Effector memory CD4-positive, alpha-beta T cell (primary cell): ENCODE results near the gene SMC5.
"Not testable (repeated sequence)": the region's sequence is repeated elsewhere in the genome, so short reads cannot be mapped to it uniquely, and the experiment has no call there.

ENCODE experiments used
- DNase-seq, 3 donors: peaks; one replicate each; pipeline ENCODE4 v3.0.0-alpha.2; 2020
- H3K27ac ChIP-seq: 2 replicates; pipeline ENCODE4 v1.7.0; 2013; ENCODE audit warnings: mild to moderate bottlenecking, low read length, moderate library complexity; ENCODE audit not compliant: insufficient read depth, poor library complexity, severe bottlenecking
- H3K27me3 ChIP-seq: replicated peaks from 2 replicates; pipeline ENCODE4 v1.7.0; 2013; ENCODE audit warnings: mild to moderate bottlenecking, low read length; ENCODE audit not compliant: insufficient read depth, control insufficient read depth, poor library complexity, severe bottlenecking
- H3K36me3 ChIP-seq: 2 replicates; pipeline ENCODE4 v1.7.0; 2013; ENCODE audit warnings: mild to moderate bottlenecking, low read length, moderate library complexity; ENCODE audit not compliant: control insufficient read depth, insufficient read depth
- H3K4me1 ChIP-seq: 2 replicates; pipeline ENCODE4 v1.7.0; 2013; ENCODE audit warnings: low read length, mild to moderate bottlenecking; ENCODE audit not compliant: control insufficient read depth, insufficient read depth, poor library complexity, severe bottlenecking
- H3K4me3 ChIP-seq: 2 replicates; pipeline ENCODE4 v1.7.0; 2013; ENCODE audit warnings: low read length, low read depth, mild to moderate bottlenecking; ENCODE audit not compliant: insufficient read depth, poor library complexity, severe bottlenecking
- H3K9me3 ChIP-seq: 2 replicates; pipeline ENCODE4 v1.7.0; 2013; ENCODE audit warnings: mild to moderate bottlenecking, low read length, moderate library complexity; ENCODE audit not compliant: control insufficient read depth

Gene SMC5

GRCh38 chr9:70292253-70292652 lies 33.5 kb downstream of the SMC5 start:
- DNase-seq: no peak
- H3K4me1 ChIP-seq: no peaks in the 10 kb centered on the region
- H3K9me3 ChIP-seq: no peaks in the 10 kb centered on the region
- H3K4me3 ChIP-seq: no peak overlapping the region
- H3K27ac ChIP-seq: no peak overlapping the region
- peaks cover 27% of the 10 kb centered on the region for H3K36me3 ChIP-seq
- H3K27me3 ChIP-seq: no peaks in the 10 kb centered on the region

GRCh38 chr9:70293214-70293613 lies 34.4 kb downstream of the SMC5 start:
- Histone ChIP-seq H3K4me1 (no peaks in the 10 kb centered on the region), H3K27me3 (no peaks in the 10 kb centered on the region), H3K9me3 (no peaks in the 10 kb centered on the region), H3K36me3 (peaks cover 31% of the 10 kb centered on the region), H3K4me3 (no peak overlapping the region), H3K27ac (no peak overlapping the region)
- DNase-seq: no peak

GRCh38 chr9:70297141-70297540 lies 38.4 kb downstream of the SMC5 start:
- no peaks in the 10 kb centered on the region for H3K4me1 ChIP-seq
- H3K9me3 ChIP-seq: no peaks in the 10 kb centered on the region
- no peak overlapping the region for H3K4me3 ChIP-seq
- H3K36me3 ChIP-seq: peaks cover 40% of the 10 kb centered on the region
- H3K27ac ChIP-seq: no peak overlapping the region
- no peak for DNase-seq
- H3K27me3 ChIP-seq: no peaks in the 10 kb centered on the region

- Histone ChIP-seq H3K36me3 (peaks cover 39% of the 10 kb centered on the region), H3K4me3 (no peak overlapping the region), H3K9me3 (no peaks in the 10 kb centered on the region), H3K27ac (no peak overlapping the region), H3K4me1 (no peaks in the 10 kb centered on the region), H3K27me3 (no peaks in the 10 kb centered on the region)
- DNase-seq: no peak
Measured at GRCh38 chr9:70298245-70298771, 39.5 kb downstream of the SMC5 start.

- no peak for DNase-seq
Measured at GRCh38 chr9:70303268-70303667, 44.5 kb downstream of the SMC5 start.

GRCh38 chr9:70304810-70305209 lies 46.0 kb downstream of the SMC5 start:
- H3K27me3 ChIP-seq: no peaks in the 10 kb centered on the region
- no peak overlapping the region for H3K27ac ChIP-seq
- no peak overlapping the region for H3K4me3 ChIP-seq
- no peaks in the 10 kb centered on the region for H3K9me3 ChIP-seq
- peaks cover 30% of the 10 kb centered on the region for H3K36me3 ChIP-seq
- no peak for DNase-seq
- no peaks in the 10 kb centered on the region for H3K4me1 ChIP-seq

More at GRCh38 chr9:70303268-70303667, 44.5 kb downstream of the SMC5 start:
- Histone ChIP-seq H3K4me1 (no peaks in the 10 kb centered on the region), H3K27ac (no peak overlapping the region), H3K27me3 (no peaks in the 10 kb centered on the region), H3K9me3 (no peaks in the 10 kb centered on the region), H3K4me3 (no peak overlapping the region), H3K36me3 (peaks cover 38% of the 10 kb centered on the region)

DNA sequence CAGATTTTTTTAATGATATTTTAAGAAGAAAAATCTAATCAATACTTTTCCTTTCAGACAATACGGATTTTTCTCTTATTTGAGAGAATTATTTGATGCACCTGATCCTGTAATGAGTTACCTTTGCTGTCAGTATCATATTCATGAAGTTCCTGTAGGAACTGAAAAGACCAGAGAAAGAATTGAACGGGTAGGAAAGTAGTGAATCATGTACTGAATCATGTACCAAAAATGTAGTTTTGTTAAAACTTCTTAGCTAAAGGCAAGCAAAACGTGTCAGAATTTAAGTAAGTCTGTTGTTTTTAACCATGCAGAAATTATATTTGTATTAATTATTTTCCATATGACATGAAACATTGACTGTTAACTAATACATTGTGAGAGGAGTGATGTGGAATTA lies 56.6 kb downstream of the SMC5 start:
- no peak overlapping the region for H3K4me3 ChIP-seq
- peaks cover 33% of the 10 kb centered on the region for H3K36me3 ChIP-seq
- no peaks in the 10 kb centered on the region for H3K9me3 ChIP-seq
- no peaks in the 10 kb centered on the region for H3K27me3 ChIP-seq
- DNase-seq: no peak
- H3K4me1 ChIP-seq: no peaks in the 10 kb centered on the region
- no peak overlapping the region for H3K27ac ChIP-seq

DNA sequence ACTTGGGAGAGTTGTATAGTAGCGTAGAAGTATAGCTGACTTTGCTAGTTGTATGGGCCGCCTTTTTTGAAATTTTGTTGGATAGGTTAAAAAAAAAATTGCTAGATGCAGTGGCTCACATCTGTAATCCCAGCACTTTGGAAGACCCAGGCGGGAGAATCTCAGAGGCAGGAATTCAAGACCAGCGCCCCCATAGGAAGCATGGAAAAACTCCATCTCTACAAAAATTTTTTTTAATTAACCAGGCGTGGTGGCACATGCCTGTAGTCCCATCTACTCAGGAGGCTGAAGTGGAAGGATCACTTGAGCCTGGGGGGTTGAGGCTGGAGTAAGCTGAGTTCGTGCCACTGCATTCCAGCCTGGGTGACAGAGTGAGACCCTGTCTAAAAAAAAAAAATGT lies 59.2 kb downstream of the SMC5 start:
- no peaks in the 10 kb centered on the region for H3K27me3 ChIP-seq
- H3K4me1 ChIP-seq: no peaks in the 10 kb centered on the region
- H3K4me3 ChIP-seq: no peak overlapping the region
- peaks cover 48% of the 10 kb centered on the region for H3K36me3 ChIP-seq
- DNase-seq: no peak
- no peak overlapping the region for H3K27ac ChIP-seq
- H3K9me3 ChIP-seq: no peaks in the 10 kb centered on the region

- no peaks in the 10 kb centered on the region for H3K4me1 ChIP-seq
- H3K9me3 ChIP-seq: no peaks in the 10 kb centered on the region
- no peak overlapping the region for H3K27ac ChIP-seq
- no peak overlapping the region for H3K4me3 ChIP-seq
- H3K36me3 ChIP-seq: peaks cover 66% of the 10 kb centered on the region
- H3K27me3 ChIP-seq: no peaks in the 10 kb centered on the region
- no peak for DNase-seq
Measured at GRCh38 chr9:70322096-70322495, 63.3 kb downstream of the SMC5 start.

DNA sequence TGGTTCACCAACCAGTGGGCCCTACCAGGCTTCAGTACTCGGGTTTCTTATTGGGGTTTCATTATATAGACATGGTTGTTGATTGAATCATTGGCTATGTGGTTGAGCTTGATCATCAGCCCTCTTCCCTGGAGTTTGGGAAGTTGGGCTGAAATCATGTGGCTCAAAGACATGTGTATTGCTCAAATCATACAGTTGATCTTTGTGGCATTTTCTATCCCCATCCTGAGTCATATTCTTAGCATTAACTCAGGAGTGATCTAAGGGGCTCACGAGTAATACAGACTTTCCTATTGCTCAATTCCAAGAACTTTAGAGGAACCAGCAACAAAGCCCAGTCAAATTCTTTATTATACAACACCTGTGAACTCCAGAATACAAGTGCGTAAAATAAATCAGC lies 66.2 kb downstream of the SMC5 start:
- no peak overlapping the region for H3K27ac ChIP-seq
- no peaks in the 10 kb centered on the region for H3K9me3 ChIP-seq
- H3K4me3 ChIP-seq: no peak overlapping the region
- no peaks in the 10 kb centered on the region for H3K4me1 ChIP-seq
- H3K27me3 ChIP-seq: no peaks in the 10 kb centered on the region
- peaks cover 52% of the 10 kb centered on the region for H3K36me3 ChIP-seq
- no peak for DNase-seq

DNA sequence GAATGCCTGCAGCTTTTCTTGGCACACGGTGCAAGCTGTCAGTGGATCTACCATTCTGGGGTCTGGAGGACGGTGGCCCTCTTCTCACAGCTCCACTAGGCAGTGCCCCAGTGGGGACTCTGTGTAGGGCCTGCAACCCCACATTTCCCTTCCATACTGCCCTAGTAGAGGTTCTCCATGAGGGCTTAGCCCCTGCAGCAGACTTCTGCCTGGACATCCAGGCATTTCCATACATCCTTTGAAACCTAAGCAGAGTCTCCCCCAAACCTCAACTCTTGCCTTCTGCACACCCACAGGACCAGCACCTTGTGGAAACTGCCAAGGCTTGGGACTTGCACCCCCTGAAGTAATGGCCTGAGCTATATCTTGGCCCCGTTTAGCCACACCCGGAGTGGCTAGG lies 69.8 kb downstream of the SMC5 start:
- H3K27ac ChIP-seq, H3K27me3 ChIP-seq, H3K4me3 ChIP-seq, H3K4me1 ChIP-seq, H3K9me3 ChIP-seq, DNase-seq: not testable (repeated sequence)
- H3K36me3 ChIP-seq: peaks cover 29% of the 10 kb centered on the region
